GM21723 (cell line): ENCODE data around the gene ACAT1.
"Not testable (repeated sequence)": the region's sequence is repeated elsewhere in the genome, so short reads cannot be mapped to it uniquely, and the experiment has no call there.

ENCODE experiments used
- ATAC-seq: cut with Tn5 transposase; IDR thresholded peaks from one replicate; pipeline ENCODE4 v1.9.1; 2021; ENCODE audit warnings: mild to moderate bottlenecking, moderate library complexity; ENCODE audit not compliant: unreplicated experiment

Gene ACAT1

GRCh38 chr11:108142304-108142703 lies 20.9 kb downstream of the ACAT1 start:
- ATAC-seq, result no peak

DNA sequence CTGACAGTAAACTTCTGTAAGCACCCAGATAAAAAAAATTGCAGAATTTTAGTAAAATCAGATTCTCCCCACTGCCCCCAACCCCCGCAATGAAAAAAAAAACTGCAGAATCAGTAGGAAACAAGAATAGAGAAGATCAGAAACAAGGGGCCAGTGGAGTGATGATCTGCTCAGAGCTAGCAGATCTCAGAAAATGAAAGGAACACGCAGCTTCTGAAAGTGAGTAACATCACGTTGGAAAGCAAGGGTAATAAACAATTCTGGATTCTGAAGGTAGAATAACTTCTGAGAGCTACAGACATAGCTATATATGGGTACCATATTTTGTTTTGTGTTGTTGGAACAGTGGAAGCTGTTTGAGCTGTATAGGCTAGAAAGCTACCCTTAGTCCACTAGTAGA lies 23.2 kb downstream of the ACAT1 start:
- no peak for ATAC-seq

DNA sequence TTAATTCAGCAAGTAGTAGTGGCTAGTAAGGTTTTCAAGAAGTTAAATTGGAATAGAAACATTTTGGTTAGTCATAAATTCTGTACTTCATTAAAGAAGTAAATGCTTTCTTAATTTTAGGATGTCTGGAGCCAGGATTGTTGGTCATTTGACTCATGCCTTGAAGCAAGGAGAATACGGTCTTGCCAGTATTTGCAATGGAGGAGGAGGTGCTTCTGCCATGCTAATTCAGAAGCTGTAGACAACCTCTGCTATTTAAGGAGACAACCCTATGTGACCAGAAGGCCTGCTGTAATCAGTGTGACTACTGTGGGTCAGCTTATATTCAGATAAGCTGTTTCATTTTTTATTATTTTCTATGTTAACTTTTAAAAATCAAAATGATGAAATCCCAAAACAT lies 25.8 kb downstream of the ACAT1 start:
- ATAC-seq, result no peak

DNA sequence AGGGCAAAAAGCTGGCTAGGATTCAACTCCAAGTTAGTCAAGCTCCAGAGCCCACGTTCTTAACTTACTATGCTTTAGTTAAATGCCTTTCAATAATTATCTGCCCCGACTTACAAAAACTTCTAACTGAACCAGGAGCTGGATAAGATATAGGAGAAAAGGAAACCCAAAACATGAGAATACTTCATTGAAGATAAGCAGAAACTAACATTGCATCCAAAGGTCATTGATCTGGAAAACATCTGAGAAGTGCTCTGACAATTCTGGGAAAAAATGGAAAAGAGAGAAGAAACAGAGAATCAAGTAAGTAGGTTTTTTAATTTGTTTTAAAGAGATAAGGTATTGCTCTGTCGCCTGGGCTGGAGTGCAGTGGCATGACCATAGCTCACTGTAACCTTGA lies 27.2 kb downstream of the ACAT1 start:
- no peak for ATAC-seq

GRCh38 chr11:108154591-108154990 lies 33.2 kb downstream of the ACAT1 start:
- no peak for ATAC-seq

DNA sequence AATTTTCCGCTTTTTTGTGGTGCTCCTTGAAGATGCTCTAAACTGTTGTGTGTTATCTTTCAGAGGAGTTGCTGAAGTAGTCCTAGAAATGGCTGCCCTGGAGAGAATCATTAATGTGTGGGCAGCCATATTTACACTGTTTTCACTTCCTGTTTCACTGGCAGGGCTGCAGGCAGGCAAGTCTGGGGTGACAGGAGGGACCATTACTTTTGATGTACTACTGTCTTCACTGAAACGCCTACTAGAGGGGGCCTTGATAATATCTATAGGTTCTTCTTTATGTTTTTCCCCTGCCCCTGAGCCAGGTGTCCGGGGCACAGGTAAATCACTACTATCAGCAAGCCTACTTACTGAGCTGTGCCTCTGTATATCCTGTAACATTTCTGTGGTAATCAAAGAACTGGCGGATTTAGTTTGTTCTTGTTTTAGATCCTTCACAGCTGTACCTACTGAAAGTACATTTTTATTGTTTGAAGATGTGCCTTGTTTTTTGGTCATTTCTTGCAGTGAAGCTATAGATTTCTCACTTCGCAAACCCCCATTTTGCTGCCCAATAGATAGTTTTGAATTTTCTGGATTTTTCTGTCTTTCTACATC lies 39.7 kb downstream of the ACAT1 start:
- ATAC-seq, result peak; percentile 98

DNA sequence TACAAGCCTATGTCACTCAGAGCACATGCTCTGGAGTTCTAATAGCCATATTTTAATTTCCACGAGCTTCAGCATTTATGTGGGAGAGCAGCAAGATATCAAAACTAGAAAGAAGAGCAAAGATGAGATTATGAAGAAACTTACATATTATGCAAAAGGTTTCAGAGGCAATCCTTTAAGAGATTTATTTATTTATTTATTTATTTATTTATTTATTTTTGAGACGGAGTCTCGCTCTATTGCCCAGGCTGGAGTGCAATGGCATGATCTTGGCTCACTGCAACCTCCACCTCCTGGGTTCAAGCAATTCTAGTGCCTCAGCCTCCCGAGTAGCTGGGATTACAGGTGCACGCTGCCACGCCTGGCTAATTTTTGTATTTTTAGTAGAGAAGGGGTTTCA lies 41.5 kb downstream of the ACAT1 start:
- not testable (repeated sequence) for ATAC-seq

- no peak for ATAC-seq
Observed at GRCh38 chr11:108167624-108168023, 46.3 kb downstream of the ACAT1 start.

- no peak for ATAC-seq
Observed at GRCh38 chr11:108170184-108170583, 48.8 kb downstream of the ACAT1 start.

DNA sequence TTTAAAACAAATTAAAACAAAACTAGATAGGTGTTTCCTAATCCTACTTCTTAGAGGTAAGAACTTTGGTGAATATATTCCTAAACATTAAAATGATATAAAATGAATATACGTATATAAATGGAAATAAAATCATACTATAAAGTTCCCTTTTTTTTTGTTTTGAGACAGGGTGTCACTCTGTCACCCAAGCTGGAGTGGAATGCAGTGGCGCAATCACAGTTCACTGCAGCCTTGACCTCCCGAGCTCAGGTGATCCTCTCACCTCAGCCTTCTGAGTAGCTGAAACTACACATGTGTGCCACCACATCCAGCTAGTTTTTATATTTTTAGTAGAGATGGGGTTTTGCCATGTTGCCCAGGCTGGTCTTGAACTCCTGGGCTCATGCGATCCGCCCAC lies 56.2 kb downstream of the ACAT1 start:
- no peak for ATAC-seq

DNA sequence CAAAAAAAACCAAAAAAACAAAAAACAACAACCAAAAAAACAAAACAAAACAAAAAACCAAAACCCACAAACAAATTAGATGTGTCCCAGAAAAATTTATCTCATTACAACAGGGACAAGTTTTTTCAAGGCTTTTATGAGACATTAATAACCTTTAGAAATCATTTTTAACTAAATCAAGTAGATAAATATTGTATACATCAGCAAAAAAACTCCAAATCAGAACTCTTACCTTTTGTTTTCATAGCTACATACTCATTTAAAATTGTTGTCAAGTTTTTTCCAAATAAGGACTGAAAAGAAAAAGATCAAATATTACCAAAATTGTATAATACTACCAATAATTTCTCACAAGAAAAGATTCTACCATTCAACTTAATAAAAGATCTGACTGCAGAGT lies 72.4 kb downstream of the ACAT1 start:
- no peak for ATAC-seq

- ATAC-seq, result peak; percentile 33
Observed at GRCh38 chr11:108196901-108197300, 75.5 kb downstream of the ACAT1 start.
